Ascending aorta (tissue), 2 donors: Measurements from ENCODE around the gene RFTN1. TPM values are rescaled to one million over a fixed set of nuclear protein-coding genes. Genes with fewer than 3 reads are reported as not detected.

Experiments
- DNase-seq, 2 donors: peaks; one replicate each; pipeline ENCODE4 v3.0.0-alpha.2; 2019; ENCODE audit warnings: low spot score in 2 of 2
- H3K27ac ChIP-seq, 2 donors: fragments of 200-600 bp; sonication (generic); one replicate each; pipeline ENCODE4 v1.5.1; 2016 to 2017; ENCODE audit warnings: mild to moderate bottlenecking in 1 of 2
- H3K27me3 ChIP-seq: fragments of 200-600 bp; sonication (generic); one replicate; pipeline ENCODE4 v1.5.1; 2017
- H3K36me3 ChIP-seq, 2 donors: fragments of 200-600 bp; sonication (generic); one replicate each; pipeline ENCODE4 v1.5.1; 2016
- H3K4me1 ChIP-seq, 2 donors: fragments of 200-600 bp; sonication (generic); one replicate each; pipeline ENCODE4 v1.5.1; 2016 to 2017; ENCODE audit warnings: mild to moderate bottlenecking in 1 of 2
- H3K4me3 ChIP-seq, 2 donors: fragments of 200-600 bp; sonication (generic); one replicate each; pipeline ENCODE4 v1.5.1; 2016 to 2017; ENCODE audit warnings: mild to moderate bottlenecking in 1 of 2
- H3K9me3 ChIP-seq, 2 donors: fragments of 200-600 bp; sonication (generic); one replicate each; pipeline ENCODE4 v1.5.1; 2016
- intact Hi-C: fragments of 100-400 bp; cut with DNase I; formaldehyde crosslinking; loops from one replicate; pipeline ENCODE4 v1.15.1; 2023
- total RNA-seq: library from RNA; depleted of rRNA; stranded (reverse); fragments of >200 nt; gene quantifications from one replicate; pipeline ENCODE4 v1.1.0, GENCODE V29; 2016
- TF ChIP-seq, protein P1 (sequence below), 3 experiments: fragments of 200-600 bp in 2 of 3; fragments of 450-650 bp in 1 of 3; sonication (generic) in 2 of 3; IDR thresholded peaks; one replicate each; pipeline ENCODE4 v1.5.1; 2016 to 2019; ENCODE audit warnings: antibody characterized with exemption in 3 of 3, mild to moderate bottlenecking in 1 of 3, moderate library complexity in 1 of 3

The RFTN1 gene
- total RNA-seq, 1 donor from 2014 or later = 72.6 TPM

DNA sequence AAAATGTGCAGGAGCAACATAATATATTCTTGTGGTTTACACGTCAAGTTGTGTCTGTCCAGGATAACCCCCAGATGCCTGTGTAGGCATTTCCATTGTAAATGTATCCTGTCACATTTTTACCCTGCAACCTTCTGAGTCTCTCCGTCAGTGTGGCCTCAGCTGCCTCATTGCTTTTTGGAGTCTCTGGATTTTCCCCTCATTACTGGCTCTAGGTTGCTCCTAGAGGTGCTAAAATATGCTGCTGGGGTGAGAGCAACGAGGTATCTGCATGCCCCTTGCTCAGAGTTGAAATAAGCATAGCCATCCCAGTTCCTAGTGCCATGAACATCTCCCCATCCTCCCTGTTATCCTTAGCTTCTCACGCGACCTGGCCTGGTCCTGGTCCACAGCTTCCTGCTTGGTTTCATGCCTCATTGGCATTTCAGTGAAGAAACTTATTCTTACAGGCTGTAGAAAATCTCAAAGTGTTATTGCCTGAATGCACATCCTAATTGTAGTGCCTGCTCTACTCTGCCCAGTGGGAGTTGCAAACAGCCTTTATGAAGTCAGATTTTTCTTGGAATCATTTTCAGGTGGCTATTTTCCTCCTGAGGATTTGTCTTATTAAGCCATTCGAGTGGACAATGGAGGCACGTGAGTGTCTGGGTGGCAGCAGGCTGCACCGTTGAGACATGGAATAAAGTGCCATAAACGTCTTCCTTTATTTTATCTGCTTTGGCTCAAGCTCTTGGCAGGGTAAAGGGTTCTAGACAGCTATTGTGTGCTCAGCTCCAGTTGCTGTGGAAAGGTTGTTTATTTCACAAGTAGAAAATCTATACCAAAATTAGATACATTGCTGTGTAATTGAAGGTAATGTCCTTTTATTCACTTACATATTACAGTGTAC lies 215.3 kb downstream of the RFTN1 start:
- intact Hi-C loops = no loop called here
- TF ChIP-seq, protein P1, sequence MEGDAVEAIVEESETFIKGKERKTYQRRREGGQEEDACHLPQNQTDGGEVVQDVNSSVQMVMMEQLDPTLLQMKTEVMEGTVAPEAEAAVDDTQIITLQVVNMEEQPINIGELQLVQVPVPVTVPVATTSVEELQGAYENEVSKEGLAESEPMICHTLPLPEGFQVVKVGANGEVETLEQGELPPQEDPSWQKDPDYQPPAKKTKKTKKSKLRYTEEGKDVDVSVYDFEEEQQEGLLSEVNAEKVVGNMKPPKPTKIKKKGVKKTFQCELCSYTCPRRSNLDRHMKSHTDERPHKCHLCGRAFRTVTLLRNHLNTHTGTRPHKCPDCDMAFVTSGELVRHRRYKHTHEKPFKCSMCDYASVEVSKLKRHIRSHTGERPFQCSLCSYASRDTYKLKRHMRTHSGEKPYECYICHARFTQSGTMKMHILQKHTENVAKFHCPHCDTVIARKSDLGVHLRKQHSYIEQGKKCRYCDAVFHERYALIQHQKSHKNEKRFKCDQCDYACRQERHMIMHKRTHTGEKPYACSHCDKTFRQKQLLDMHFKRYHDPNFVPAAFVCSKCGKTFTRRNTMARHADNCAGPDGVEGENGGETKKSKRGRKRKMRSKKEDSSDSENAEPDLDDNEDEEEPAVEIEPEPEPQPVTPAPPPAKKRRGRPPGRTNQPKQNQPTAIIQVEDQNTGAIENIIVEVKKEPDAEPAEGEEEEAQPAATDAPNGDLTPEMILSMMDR (IDR thresholded peaks at IDR 0.05) = no peak
- Histone ChIP-seq H3K27me3 (no peaks in the 10 kb centered on the region), H3K4me1 (no peaks in the 10 kb centered on the region), H3K36me3 (peaks cover 0 to 5% of the 10 kb centered on the region in 2 donors), H3K4me3 (no peak overlapping the region), H3K9me3 (peaks cover 0 to 5% of the 10 kb centered on the region in 2 donors), H3K27ac (no peak overlapping the region)
- DNase-seq = no peak

DNA sequence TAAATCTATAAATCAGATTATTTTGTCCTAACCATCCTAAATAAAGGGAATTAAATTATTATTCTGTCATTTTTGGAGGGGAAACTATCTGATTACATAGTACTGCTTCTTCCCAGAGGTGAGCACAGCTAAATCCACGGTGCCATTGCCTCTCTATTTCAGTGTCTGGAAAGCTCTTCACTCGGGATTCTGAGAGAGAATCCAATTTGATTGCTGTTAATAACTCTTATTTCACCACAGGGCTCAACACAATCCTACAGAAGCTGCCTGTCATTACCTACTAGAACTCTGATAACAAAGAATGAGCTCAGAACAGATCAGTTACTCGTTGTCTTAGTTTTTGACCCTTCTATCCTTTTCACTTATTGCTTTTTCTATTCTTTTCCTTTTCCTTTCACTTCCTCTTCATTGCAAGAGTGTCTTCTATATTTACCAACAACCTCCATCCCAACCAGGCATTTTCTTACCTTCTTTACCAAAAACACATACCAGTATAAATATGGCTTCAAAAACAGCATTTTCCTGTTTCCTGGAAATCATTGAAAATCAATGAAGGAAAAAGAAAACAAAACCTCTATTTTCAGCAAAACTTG lies 218.1 kb downstream of the RFTN1 start:
- Histone ChIP-seq H3K4me3 (no peak overlapping the region), H3K36me3 (no peaks in the 10 kb centered on the region), H3K27ac (no peak overlapping the region), H3K4me1 (no peaks in the 10 kb centered on the region), H3K27me3 (no peaks in the 10 kb centered on the region), H3K9me3 (peaks cover 0 to 6% of the 10 kb centered on the region in 2 donors)
- TF ChIP-seq, protein P1 (IDR thresholded peaks at IDR 0.05) = no peak
- intact Hi-C loops = no loop called here
- DNase-seq = no peak

DNA sequence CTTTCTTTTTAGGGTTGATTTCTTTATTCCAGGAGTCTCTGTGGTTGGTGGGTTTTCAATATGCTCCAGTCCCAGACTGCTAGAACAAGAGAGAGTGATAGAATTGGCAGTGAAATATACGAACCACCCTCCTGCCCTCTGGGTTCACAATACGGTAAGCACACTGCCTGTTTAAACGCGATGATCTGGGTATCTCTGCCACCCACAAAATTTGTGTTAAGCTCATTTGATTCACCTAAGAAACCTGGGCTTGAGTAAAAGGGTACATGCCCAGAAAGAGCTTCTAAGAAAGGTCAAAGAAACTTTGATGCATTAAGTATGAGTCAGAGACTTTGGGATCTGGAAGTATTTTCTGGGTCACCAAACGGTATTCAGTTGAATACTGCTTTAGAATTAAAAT lies 218.7 kb downstream of the RFTN1 start:
- no peaks in the 10 kb centered on the region for H3K27me3 ChIP-seq
- peaks cover 0 to 6% of the 10 kb centered on the region in 2 donors for H3K9me3 ChIP-seq
- H3K27ac ChIP-seq = no peak overlapping the region
- no peak for DNase-seq
- H3K36me3 ChIP-seq = no peaks in the 10 kb centered on the region
- no peak overlapping the region for H3K4me3 ChIP-seq
- intact Hi-C loops = no loop called here
- H3K4me1 ChIP-seq = no peaks in the 10 kb centered on the region
- TF ChIP-seq, protein P1 (IDR thresholded peaks at IDR 0.05) = no peak

DNA sequence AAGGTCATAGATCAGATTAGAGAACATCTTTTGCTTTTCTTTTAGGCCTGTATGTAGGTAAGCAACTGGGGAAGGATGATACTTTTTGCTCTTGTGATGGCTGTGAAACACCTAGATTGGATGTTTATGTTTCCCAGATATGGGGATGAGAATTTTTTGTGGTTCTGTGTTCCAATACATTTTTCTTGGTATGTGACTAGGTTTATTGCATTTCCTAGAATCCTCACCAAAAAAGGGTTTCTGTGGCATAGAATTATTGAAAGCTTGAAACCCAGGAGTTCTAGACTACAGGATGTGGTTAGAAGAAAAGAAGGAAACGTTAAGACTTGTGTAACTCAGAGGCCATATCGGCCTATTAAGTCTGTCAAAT lies 222.7 kb downstream of the RFTN1 start:
- Histone ChIP-seq H3K27me3 (no peaks in the 10 kb centered on the region), H3K27ac (no peak overlapping the region), H3K36me3 (no peaks in the 10 kb centered on the region), H3K9me3 (peaks cover 0 to 6% of the 10 kb centered on the region in 2 donors), H3K4me3 (no peak overlapping the region), H3K4me1 (peaks cover 0 to 12% of the 10 kb centered on the region in 2 donors)
- TF ChIP-seq, protein P1 (IDR thresholded peaks at IDR 0.05) = no peak
- no peak for DNase-seq
- intact Hi-C loops = loop anchor here (1.0 to 2.0 kb wide), 2 partner anchors 228 to 259 kb away; no protein-coding TSS in a partner anchor

DNA sequence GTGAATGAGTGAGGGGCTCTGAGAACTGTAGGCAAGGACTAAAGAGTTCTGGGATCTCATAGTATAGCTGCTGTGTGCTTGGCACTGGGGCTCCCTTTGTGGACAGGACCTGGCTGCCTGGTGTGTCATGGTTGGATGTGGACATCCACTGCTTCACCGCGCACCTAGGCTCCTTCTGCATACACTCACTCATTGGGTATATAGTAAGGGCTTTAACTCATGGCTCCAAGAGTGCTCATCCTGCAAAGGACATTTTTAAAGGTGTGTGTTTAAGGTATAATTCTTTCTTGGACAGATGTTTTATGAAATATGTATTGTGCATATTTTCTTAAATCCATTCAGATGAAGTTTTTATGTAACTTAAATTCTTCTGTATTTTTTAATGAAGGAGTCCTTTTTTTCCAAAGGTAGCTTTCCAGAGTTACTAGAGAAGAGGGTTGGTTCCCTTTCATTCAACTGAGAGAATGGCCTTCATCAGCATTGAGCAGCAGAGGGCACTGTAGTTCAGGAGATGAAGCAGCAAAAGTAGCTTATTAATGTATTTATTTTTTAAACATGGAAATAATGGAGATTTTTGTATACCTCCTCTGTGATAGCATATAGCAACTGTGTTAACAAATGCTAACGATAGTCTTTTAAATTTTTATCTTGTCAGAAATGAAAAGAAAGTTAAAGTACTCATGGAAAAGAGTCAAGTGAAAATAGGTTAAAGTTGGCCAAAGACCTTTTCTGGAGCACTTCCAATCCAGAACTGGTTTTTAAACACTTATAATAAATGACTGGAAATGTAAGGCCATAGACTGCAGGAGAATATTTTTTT lies 223.3 kb downstream of the RFTN1 start:
- Histone ChIP-seq H3K27me3 (no peaks in the 10 kb centered on the region), H3K36me3 (no peaks in the 10 kb centered on the region), H3K4me3 (no peak overlapping the region), H3K9me3 (peaks cover 0 to 6% of the 10 kb centered on the region in 2 donors), H3K27ac (no peak overlapping the region), H3K4me1 (peaks cover 0 to 12% of the 10 kb centered on the region in 2 donors)
- DNase-seq = no peak
- TF ChIP-seq, protein P1 (IDR thresholded peaks at IDR 0.05) = peak; percentile 63 to 92 (median 74)
- intact Hi-C loops = loop anchor here (1.0 to 2.0 kb wide), 2 partner anchors 229 to 260 kb away; no protein-coding TSS in a partner anchor
